ENCODE data around the gene RGS12. TPM values are rescaled to one million over a fixed set of nuclear protein-coding genes. Genes with fewer than 3 reads are reported as not detected.
"Not testable (repeated sequence)": the region's sequence is repeated elsewhere in the genome, so short reads cannot be mapped to it uniquely, and the experiment has no call there.

The RGS12 gene
- total RNA-seq, 4 donors from 2014 or later, result 3.5 to 63.8 (median 40.1) TPM

- intact Hi-C loops (cut with DNase I; ENCODE audit: low total_unique reads), result no loop called here
- no peak overlapping the region for H3K4me3 ChIP-seq
- H3K9me3 ChIP-seq, result no peaks in the 10 kb centered on the region
- TF ChIP-seq CTCF (IDR thresholded peaks at IDR 0.05) (no peak), POLR2A (IDR thresholded peaks at IDR 0.05) (no peak)
- peaks cover 4 to 6% of the 10 kb centered on the region in 2 donors for H3K4me1 ChIP-seq
- no peak for DNase-seq
- H3K27me3 ChIP-seq, result no peaks in the 10 kb centered on the region
- H3K27ac ChIP-seq, result no peak overlapping the region
- H3K36me3 ChIP-seq, result no peaks in the 10 kb centered on the region
Observed at GRCh38 chr4:3296651-3297050, 3.8 kb downstream of the RGS12 start.

GRCh38 chr4:3297066-3297859 lies 4.4 kb downstream of the RGS12 start:
- H3K27ac ChIP-seq, result no peak overlapping the region

GRCh38 chr4:3299122-3299975 lies 6.5 kb downstream of the RGS12 start:
- Histone ChIP-seq H3K4me3 (no peak overlapping the region), H3K27me3 (no peaks in the 10 kb centered on the region), H3K9me3 (no peaks in the 10 kb centered on the region), H3K36me3 (no peaks in the 10 kb centered on the region), H3K27ac (no peak overlapping the region), H3K4me1 (peaks cover 0 to 3% of the 10 kb centered on the region in 2 donors)
- DNase-seq, result no peak
- TF ChIP-seq CTCF (IDR thresholded peaks at IDR 0.05), result no peak
- no peak for TF ChIP-seq POLR2A (IDR thresholded peaks at IDR 0.05)
- intact Hi-C loops (cut with DNase I; ENCODE audit: low total_unique reads), result no loop called here

More at GRCh38 chr4:3297066-3297859, 4.4 kb downstream of the RGS12 start:
- Histone ChIP-seq H3K9me3 (no peaks in the 10 kb centered on the region), H3K4me3 (no peak overlapping the region), H3K27me3 (no peaks in the 10 kb centered on the region), H3K36me3 (no peaks in the 10 kb centered on the region), H3K4me1 (peaks cover 4 to 6% of the 10 kb centered on the region in 2 donors)
- DNase-seq, result no peak
- no peak for TF ChIP-seq CTCF (IDR thresholded peaks at IDR 0.05)
- TF ChIP-seq POLR2A (IDR thresholded peaks at IDR 0.05), result no peak
- intact Hi-C loops (cut with DNase I; ENCODE audit: low total_unique reads), result no loop called here

GRCh38 chr4:3299976-3300671 lies 7.3 kb downstream of the RGS12 start:
- TF ChIP-seq POLR2A (IDR thresholded peaks at IDR 0.05), result no peak
- TF ChIP-seq CTCF (IDR thresholded peaks at IDR 0.05), result no peak
- Histone ChIP-seq H3K27me3 (no peaks in the 10 kb centered on the region), H3K27ac (no peak overlapping the region), H3K9me3 (no peaks in the 10 kb centered on the region), H3K4me3 (no peak overlapping the region), H3K4me1 (peaks cover 0 to 8% of the 10 kb centered on the region in 2 donors), H3K36me3 (no peaks in the 10 kb centered on the region)
- DNase-seq, result no peak
- intact Hi-C loops (cut with DNase I; ENCODE audit: low total_unique reads), result no loop called here

- H3K36me3 ChIP-seq; intact Hi-C loops (cut with DNase I; ENCODE audit: low total_unique reads); H3K4me1 ChIP-seq; H3K9me3 ChIP-seq; DNase-seq; H3K27me3 ChIP-seq; H3K4me3 ChIP-seq; H3K27ac ChIP-seq: not testable (repeated sequence)
Observed at GRCh38 chr4:3300882-3301281, 8.1 kb downstream of the RGS12 start.
